GM10266 (cell line): ENCODE data around the gene ADH5.
"Not testable (repeated sequence)": the region's sequence is repeated elsewhere in the genome, so short reads cannot be mapped to it uniquely, and the experiment has no call there.

Experiments used
- DNase-seq: peaks from one replicate; pipeline ENCODE4 v3.0.0; 2012; ENCODE audit errors: extremely low spot score
- CTCF ChIP-seq: IDR thresholded peaks from 2 replicates; pipeline ENCODE4 v1.5.1; 2012; ENCODE audit warnings: mild to moderate bottlenecking, low read depth; ENCODE audit not compliant: control insufficient read depth, insufficient read depth; ENCODE audit errors: missing control alignments

Gene ADH5

GRCh38 chr4:99120501-99120900, 31.9 kb upstream of the ADH5 start:
- no peak for DNase-seq

GRCh38 chr4:99117876-99118693, 29.5 kb upstream of the ADH5 start:
- DNase-seq = no peak
- TF ChIP-seq CTCF = peak; percentile 2

More at GRCh38 chr4:99120501-99120900, 31.9 kb upstream of the ADH5 start:
- no peak for TF ChIP-seq CTCF

- not testable (repeated sequence) for DNase-seq
These were observed 28.7 kb upstream of the ADH5 start for GRCh38 chr4:99117122-99117841.

GRCh38 chr4:99109286-99109685, 20.7 kb upstream of the ADH5 start:
- not testable (repeated sequence) for DNase-seq

- TF ChIP-seq CTCF = no peak
- no peak for DNase-seq
These were observed 15.6 kb upstream of the ADH5 start for GRCh38 chr4:99104153-99104552.

GRCh38 chr4:99103166-99103565, 14.6 kb upstream of the ADH5 start:
- no peak for TF ChIP-seq CTCF
- no peak for DNase-seq

- DNase-seq = no peak
- TF ChIP-seq CTCF = no peak
These were observed 14.0 kb upstream of the ADH5 start for GRCh38 chr4:99102634-99103033.

- no peak for TF ChIP-seq CTCF
- DNase-seq = no peak
These were observed 12.3 kb upstream of the ADH5 start for GRCh38 chr4:99100876-99101275.

GRCh38 chr4:99099814-99100213, 11.2 kb upstream of the ADH5 start:
- not testable (repeated sequence) for DNase-seq
